ENCODE results near the gene XPO4.

The XPO4 gene

DNA sequence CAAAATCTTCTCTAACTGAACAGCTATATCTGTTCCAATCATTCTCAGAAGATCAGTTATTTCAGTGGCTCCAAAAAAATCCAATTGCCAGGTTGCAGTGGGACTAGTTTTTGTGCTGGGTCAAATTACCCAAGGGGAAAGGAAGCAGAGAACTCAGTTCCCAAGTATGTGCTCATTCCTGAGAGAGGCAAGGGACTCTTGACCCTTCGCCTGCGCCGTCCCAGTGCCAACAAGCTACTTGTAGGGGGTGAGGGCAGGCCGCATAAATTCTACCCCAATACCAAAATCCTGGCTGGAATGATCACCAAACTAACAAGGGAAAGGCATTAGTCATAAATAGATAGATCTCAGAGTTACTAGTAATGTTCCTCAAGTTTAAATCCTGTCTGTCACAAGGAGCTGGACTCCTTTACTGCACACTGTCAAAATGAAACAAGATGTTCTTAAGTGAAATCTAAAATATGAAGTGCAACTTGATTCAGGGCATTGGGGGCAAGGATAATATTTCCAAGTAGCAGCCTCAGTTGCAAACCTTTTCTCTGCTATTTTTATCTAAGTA lies 50.6 kb downstream of the XPO4 start:
- Histone ChIP-seq H3K27me3 (ENCODE audit: insufficient read depth, poor library complexity, severe bottlenecking) (no peaks in the 10 kb centered on the region), H3K27ac (replicated peaks) (no peak overlapping the region), H3K4me3 (replicated peaks; ENCODE audit: insufficient read depth, low read length) (no peak overlapping the region)
- DNase-seq (ENCODE audit: low read depth in 1 of 2, low spot score in 1 of 2), result no peak
- TF ChIP-seq POLR2AphosphoS5 (IDR thresholded peaks at IDR 0.05; ENCODE audit: low read depth) (no peak), GABPA (IDR thresholded peaks at IDR 0.05; ENCODE audit: low read depth) (no peak), SPI1 (IDR thresholded peaks at IDR 0.05; ENCODE audit: borderline replicate concordance, low read depth) (no peak)
- TF ChIP-seq, protein P1, sequence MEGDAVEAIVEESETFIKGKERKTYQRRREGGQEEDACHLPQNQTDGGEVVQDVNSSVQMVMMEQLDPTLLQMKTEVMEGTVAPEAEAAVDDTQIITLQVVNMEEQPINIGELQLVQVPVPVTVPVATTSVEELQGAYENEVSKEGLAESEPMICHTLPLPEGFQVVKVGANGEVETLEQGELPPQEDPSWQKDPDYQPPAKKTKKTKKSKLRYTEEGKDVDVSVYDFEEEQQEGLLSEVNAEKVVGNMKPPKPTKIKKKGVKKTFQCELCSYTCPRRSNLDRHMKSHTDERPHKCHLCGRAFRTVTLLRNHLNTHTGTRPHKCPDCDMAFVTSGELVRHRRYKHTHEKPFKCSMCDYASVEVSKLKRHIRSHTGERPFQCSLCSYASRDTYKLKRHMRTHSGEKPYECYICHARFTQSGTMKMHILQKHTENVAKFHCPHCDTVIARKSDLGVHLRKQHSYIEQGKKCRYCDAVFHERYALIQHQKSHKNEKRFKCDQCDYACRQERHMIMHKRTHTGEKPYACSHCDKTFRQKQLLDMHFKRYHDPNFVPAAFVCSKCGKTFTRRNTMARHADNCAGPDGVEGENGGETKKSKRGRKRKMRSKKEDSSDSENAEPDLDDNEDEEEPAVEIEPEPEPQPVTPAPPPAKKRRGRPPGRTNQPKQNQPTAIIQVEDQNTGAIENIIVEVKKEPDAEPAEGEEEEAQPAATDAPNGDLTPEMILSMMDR (IDR thresholded peaks at IDR 0.05; ENCODE audit: insufficient read depth, low read length), result no peak
- TF ChIP-seq, protein P2, sequence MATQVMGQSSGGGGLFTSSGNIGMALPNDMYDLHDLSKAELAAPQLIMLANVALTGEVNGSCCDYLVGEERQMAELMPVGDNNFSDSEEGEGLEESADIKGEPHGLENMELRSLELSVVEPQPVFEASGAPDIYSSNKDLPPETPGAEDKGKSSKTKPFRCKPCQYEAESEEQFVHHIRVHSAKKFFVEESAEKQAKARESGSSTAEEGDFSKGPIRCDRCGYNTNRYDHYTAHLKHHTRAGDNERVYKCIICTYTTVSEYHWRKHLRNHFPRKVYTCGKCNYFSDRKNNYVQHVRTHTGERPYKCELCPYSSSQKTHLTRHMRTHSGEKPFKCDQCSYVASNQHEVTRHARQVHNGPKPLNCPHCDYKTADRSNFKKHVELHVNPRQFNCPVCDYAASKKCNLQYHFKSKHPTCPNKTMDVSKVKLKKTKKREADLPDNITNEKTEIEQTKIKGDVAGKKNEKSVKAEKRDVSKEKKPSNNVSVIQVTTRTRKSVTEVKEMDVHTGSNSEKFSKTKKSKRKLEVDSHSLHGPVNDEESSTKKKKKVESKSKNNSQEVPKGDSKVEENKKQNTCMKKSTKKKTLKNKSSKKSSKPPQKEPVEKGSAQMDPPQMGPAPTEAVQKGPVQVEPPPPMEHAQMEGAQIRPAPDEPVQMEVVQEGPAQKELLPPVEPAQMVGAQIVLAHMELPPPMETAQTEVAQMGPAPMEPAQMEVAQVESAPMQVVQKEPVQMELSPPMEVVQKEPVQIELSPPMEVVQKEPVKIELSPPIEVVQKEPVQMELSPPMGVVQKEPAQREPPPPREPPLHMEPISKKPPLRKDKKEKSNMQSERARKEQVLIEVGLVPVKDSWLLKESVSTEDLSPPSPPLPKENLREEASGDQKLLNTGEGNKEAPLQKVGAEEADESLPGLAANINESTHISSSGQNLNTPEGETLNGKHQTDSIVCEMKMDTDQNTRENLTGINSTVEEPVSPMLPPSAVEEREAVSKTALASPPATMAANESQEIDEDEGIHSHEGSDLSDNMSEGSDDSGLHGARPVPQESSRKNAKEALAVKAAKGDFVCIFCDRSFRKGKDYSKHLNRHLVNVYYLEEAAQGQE (IDR thresholded peaks at IDR 0.05; ENCODE audit: insufficient replicate concordance, low read depth), result no peak

DNA sequence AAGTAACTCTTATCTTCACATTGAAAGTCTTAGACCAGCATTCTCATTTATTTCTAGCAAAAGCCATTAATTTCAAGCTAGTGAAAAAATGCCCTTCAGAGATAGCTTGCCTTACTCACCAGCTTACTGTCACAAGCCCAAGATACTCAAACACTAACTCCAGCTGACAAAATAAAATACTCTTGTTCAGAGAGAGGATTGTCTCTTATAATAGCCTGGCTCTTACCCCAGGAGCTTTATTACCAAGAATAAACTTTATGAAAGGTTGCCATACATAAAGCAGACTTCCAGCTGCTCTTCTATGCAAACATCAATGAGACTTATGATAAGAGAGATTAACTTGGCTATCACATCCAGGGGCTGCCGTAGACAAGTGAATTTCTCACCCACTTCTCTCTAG lies 53.6 kb downstream of the XPO4 start:
- Histone ChIP-seq H3K4me3 (replicated peaks; ENCODE audit: insufficient read depth, low read length) (no peak overlapping the region), H3K27me3 (ENCODE audit: insufficient read depth, poor library complexity, severe bottlenecking) (no peaks in the 10 kb centered on the region), H3K27ac (replicated peaks) (no peak overlapping the region)
- TF ChIP-seq GABPA (IDR thresholded peaks at IDR 0.05; ENCODE audit: low read depth) (no peak), SPI1 (IDR thresholded peaks at IDR 0.05; ENCODE audit: borderline replicate concordance, low read depth) (no peak), POLR2AphosphoS5 (IDR thresholded peaks at IDR 0.05; ENCODE audit: low read depth) (no peak)
- TF ChIP-seq, protein P1 (IDR thresholded peaks at IDR 0.05; ENCODE audit: insufficient read depth, low read length), result no peak
- DNase-seq (ENCODE audit: low read depth in 1 of 2, low spot score in 1 of 2), result no peak

DNA sequence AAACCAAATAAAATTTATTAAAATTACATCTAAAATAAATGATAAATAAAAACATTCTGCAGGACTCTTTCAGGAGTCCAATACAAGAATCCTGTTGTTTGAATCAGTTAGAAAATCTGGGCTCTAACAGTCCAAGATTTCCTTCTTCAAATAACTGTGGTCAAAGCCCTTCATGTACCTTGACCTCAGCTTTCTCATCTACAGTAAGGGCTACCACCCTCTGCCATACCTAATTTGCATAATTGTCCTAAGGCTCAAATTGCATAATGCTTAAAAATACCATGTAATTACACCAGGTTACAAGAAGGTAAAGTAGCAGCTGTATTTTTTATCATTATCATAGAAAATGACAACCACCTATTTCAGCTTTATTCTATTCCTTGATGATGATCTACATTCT lies 54.3 kb downstream of the XPO4 start:
- Histone ChIP-seq H3K27me3 (ENCODE audit: insufficient read depth, poor library complexity, severe bottlenecking) (no peaks in the 10 kb centered on the region), H3K27ac (replicated peaks) (no peak overlapping the region), H3K4me3 (replicated peaks; ENCODE audit: insufficient read depth, low read length) (no peak overlapping the region)
- TF ChIP-seq, protein P1 (IDR thresholded peaks at IDR 0.05; ENCODE audit: insufficient read depth, low read length), result no peak
- TF ChIP-seq POLR2AphosphoS5 (IDR thresholded peaks at IDR 0.05; ENCODE audit: low read depth) (no peak), GABPA (IDR thresholded peaks at IDR 0.05; ENCODE audit: low read depth) (no peak), SPI1 (IDR thresholded peaks at IDR 0.05; ENCODE audit: borderline replicate concordance, low read depth) (no peak)
- TF ChIP-seq, protein P2 (IDR thresholded peaks at IDR 0.05; ENCODE audit: insufficient replicate concordance, low read depth), result no peak
- no peak for DNase-seq (ENCODE audit: low read depth in 1 of 2, low spot score in 1 of 2)

DNA sequence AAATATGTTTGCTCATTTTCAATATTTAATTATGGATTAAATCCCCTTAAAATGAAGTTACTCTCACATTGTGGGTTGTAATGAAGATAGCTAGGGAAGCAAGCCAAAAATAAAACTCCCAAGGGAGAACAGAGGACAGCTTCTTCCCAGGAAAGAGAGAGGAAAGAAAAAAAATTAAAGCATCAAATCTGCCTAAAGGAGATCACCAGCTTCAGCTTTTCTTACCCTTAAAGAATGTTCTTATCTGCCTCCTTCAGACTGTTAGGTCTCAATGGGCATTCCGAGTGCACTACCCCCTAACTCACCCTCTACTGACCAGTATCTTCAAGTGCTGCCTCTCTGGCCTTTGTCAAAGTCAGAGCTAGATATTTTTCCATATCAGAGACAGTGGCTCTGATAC lies 55.2 kb downstream of the XPO4 start:
- Histone ChIP-seq H3K4me3 (replicated peaks; ENCODE audit: insufficient read depth, low read length) (no peak overlapping the region), H3K27ac (replicated peaks) (no peak overlapping the region), H3K27me3 (ENCODE audit: insufficient read depth, poor library complexity, severe bottlenecking) (no peaks in the 10 kb centered on the region)
- DNase-seq (ENCODE audit: low read depth in 1 of 2, low spot score in 1 of 2), result no peak
- TF ChIP-seq, protein P2 (IDR thresholded peaks at IDR 0.05; ENCODE audit: insufficient replicate concordance, low read depth), result no peak
- no peak for TF ChIP-seq GABPA (IDR thresholded peaks at IDR 0.05; ENCODE audit: low read depth)
- TF ChIP-seq POLR2AphosphoS5 (IDR thresholded peaks at IDR 0.05; ENCODE audit: low read depth), result no peak
- TF ChIP-seq, protein P1 (IDR thresholded peaks at IDR 0.05; ENCODE audit: insufficient read depth, low read length), result no peak
- TF ChIP-seq SPI1 (IDR thresholded peaks at IDR 0.05; ENCODE audit: borderline replicate concordance, low read depth), result no peak
